HepG2 (cell line): ENCODE measurements around the gene PRXL2B. TPM values are rescaled to one million over a fixed set of nuclear protein-coding genes. Genes with fewer than 3 reads are reported as not detected.

Source experiments
- CBX5 ChIP-seq: sonication (generic); formaldehyde crosslinking; IDR thresholded peaks from 2 replicates; pipeline ENCODE4 v1.4.0; 2020; ENCODE audit warnings: missing genetic modification reagents, borderline replicate concordance
- ESRRA ChIP-seq: sonication (generic); formaldehyde crosslinking; IDR thresholded peaks from 2 replicates; pipeline ENCODE4 v1.5.1; 2020; ENCODE audit warnings: mild to moderate bottlenecking, low read depth, missing genetic modification reagents
- GLI4 ChIP-seq: sonication (generic); formaldehyde crosslinking; IDR thresholded peaks from 2 replicates; pipeline ENCODE4 v1.5.1; 2020; ENCODE audit warnings: missing genetic modification reagents, mild to moderate bottlenecking, moderate library complexity, borderline replicate concordance
- NFE2L1 ChIP-seq: sonication (generic); formaldehyde crosslinking; IDR thresholded peaks from 2 replicates; pipeline ENCODE4 v1.4.0; 2020; ENCODE audit warnings: missing genetic modification reagents, mild to moderate bottlenecking, borderline replicate concordance
- NONO ChIP-seq, 2 experiments: fragments of 450-650 bp in 1 of 2; sonication (generic) in 1 of 2; formaldehyde crosslinking in 1 of 2; IDR thresholded peaks in 1 of 2; conservative IDR thresholded peaks in 1 of 2; 2 replicates each; pipeline versions ENCODE4 v1.6.1 to v1.8.0; 2017 to 2022; ENCODE audit warnings: mild to moderate bottlenecking in 1 of 2, missing genetic modification reagents in 1 of 2, moderate library complexity in 1 of 2
- STAG1 ChIP-seq: sonication (generic); formaldehyde crosslinking; IDR thresholded peaks from 2 replicates; pipeline ENCODE4 v1.4.0; 2020; ENCODE audit warnings: missing genetic modification reagents
- TAF1 ChIP-seq: sonication (generic); formaldehyde crosslinking; IDR thresholded peaks from 2 replicates; pipeline ENCODE4 v1.4.0; 2020; ENCODE audit warnings: missing genetic modification reagents
- ZMYM3 ChIP-seq: sonication (generic); formaldehyde crosslinking; IDR thresholded peaks from 2 replicates; pipeline ENCODE4 v1.5.1; 2020; ENCODE audit warnings: mild to moderate bottlenecking, missing genetic modification reagents
- ZNF350 ChIP-seq: sonication (generic); formaldehyde crosslinking; IDR thresholded peaks from 2 replicates; pipeline ENCODE4 v1.4.0; 2020; ENCODE audit warnings: mild to moderate bottlenecking, low read depth, missing genetic modification reagents, borderline replicate concordance
- ZNF546 ChIP-seq: sonication (generic); formaldehyde crosslinking; conservative IDR thresholded peaks from 2 replicates; pipeline ENCODE4 v1.8.1; 2023; ENCODE audit warnings: mild to moderate bottlenecking, missing genetic modification reagents
- ZNF780A ChIP-seq: sonication (generic); formaldehyde crosslinking; IDR thresholded peaks from 2 replicates; pipeline ENCODE4 v1.8.0; 2022; ENCODE audit warnings: mild to moderate bottlenecking, missing genetic modification reagents, moderate library complexity
- ZNF788 ChIP-seq: sonication (generic); formaldehyde crosslinking; IDR thresholded peaks from 2 replicates; pipeline ENCODE4 v1.5.0; 2020; ENCODE audit warnings: mild to moderate bottlenecking, missing genetic modification reagents, borderline replicate concordance
- ZNF83 ChIP-seq: sonication (generic); formaldehyde crosslinking; IDR thresholded peaks from 2 replicates; pipeline ENCODE4 v1.4.0; 2020; ENCODE audit warnings: missing genetic modification reagents, mild to moderate bottlenecking, borderline replicate concordance
- polyA plus RNA-seq, 8 experiments: library from polyadenylated mRNA; depleted of rRNA in 3 of 8; stranded (reverse) in 7 of 8; unstranded in 1 of 8; fragments of >200 nt; fragmentation: Illumina TruSeq in 4 of 8; extraction: Trizol in 4 of 8; gene quantifications; 2 replicates each; pipeline versions ENCODE4 v1.2.1 to v1.2.3, GENCODE V29; 2011 to 2016; ENCODE audit warnings: low read depth in 4 of 8, missing spikeins in 1 of 8, mixed read lengths in 1 of 8; ENCODE audit not compliant: insufficient read depth in 1 of 8
- total RNA-seq, 5 experiments: library from RNA; depleted of rRNA; stranded (reverse); fragments of >200 nt; fragmentation: Illumina TruSeq; extraction: Trizol; gene quantifications; 2 replicates each; pipeline ENCODE4 v1.2.3, GENCODE V29; 2016; ENCODE audit warnings: low read depth in 1 of 5
- TF ChIP-seq, protein P1 (sequence below): sonication (generic); formaldehyde crosslinking; IDR thresholded peaks from 2 replicates; pipeline ENCODE4 v1.4.0; 2020; ENCODE audit warnings: mild to moderate bottlenecking, missing genetic modification reagents
- TF ChIP-seq, protein P2 (sequence below): sonication (generic); formaldehyde crosslinking; conservative IDR thresholded peaks from 2 replicates; pipeline ENCODE4 v1.4.0; 2020; ENCODE audit warnings: missing genetic modification reagents
- TF ChIP-seq, protein P3 (sequence below), 2 experiments: sonication (generic) in 1 of 2; formaldehyde crosslinking in 1 of 2; IDR thresholded peaks; 2 replicates each; pipeline versions ENCODE4 v1.4.0 to v1.6.1; 2018 to 2020; ENCODE audit warnings: missing genetic modification reagents in 2 of 2, borderline replicate concordance in 1 of 2, low read depth in 1 of 2, mild to moderate bottlenecking in 1 of 2, missing biosample characterization in 1 of 2
- TF ChIP-seq, protein P4 (sequence below): sonication (generic); formaldehyde crosslinking; IDR thresholded peaks from 2 replicates; pipeline ENCODE4 v1.5.0; 2020; ENCODE audit warnings: mild to moderate bottlenecking, missing genetic modification reagents, borderline replicate concordance
- TF ChIP-seq, protein P5 (sequence below): IDR thresholded peaks from 2 replicates; pipeline ENCODE4 v1.6.1; 2016

The PRXL2B gene
- total and polyA plus RNA-seq, 2 of the 13 experiments (the other 11 are each of a cell fraction or from before 2014, with no cell fraction given) = 16.8 to 22.1 TPM

DNA sequence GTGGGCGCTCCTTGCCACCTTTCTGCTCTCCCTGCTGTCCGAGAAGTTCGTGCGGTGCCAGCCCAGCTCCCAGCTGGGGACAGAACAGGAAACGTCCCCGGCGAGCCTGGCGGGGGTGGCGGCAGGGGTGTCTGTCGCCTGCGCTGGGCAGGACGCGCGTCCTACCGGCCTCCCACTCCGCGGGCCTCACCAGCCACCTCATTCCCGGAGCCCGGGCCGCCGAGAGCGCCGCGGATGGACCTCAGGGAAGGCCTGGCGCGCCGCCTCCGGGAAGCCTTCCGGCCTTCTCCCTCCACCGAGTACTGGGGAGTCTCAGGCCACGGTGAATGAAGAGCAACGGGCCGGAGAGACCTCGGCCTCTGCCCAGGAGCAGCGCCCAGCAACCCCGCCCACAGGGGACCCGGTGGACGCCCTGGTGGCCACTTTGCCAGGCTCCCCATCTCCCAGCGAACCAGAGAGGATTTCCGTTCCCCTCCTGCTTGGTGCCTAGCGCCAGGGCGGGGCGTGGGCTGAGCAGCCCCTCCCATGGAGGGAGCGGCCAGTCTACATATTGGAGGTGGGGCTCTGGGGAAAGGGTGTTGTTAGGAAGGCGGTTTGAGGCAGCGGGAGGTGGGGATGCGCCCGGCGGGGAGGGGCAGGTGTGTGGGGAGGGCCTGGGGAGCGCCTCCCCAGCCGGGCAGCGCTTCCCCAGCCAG is 39.9 kb upstream of the PRXL2B start (continued):
- TF ChIP-seq, protein P1, sequence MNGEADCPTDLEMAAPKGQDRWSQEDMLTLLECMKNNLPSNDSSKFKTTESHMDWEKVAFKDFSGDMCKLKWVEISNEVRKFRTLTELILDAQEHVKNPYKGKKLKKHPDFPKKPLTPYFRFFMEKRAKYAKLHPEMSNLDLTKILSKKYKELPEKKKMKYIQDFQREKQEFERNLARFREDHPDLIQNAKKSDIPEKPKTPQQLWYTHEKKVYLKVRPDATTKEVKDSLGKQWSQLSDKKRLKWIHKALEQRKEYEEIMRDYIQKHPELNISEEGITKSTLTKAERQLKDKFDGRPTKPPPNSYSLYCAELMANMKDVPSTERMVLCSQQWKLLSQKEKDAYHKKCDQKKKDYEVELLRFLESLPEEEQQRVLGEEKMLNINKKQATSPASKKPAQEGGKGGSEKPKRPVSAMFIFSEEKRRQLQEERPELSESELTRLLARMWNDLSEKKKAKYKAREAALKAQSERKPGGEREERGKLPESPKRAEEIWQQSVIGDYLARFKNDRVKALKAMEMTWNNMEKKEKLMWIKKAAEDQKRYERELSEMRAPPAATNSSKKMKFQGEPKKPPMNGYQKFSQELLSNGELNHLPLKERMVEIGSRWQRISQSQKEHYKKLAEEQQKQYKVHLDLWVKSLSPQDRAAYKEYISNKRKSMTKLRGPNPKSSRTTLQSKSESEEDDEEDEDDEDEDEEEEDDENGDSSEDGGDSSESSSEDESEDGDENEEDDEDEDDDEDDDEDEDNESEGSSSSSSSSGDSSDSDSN (CRISPR knock-in tag) = peak; percentile 58; the same call in 1 of the 2 replicates
- TF ChIP-seq ZNF546 (CRISPR knock-in tag) (0 out of 2 replicates have a peak, but pooled peaks have one; percentile 31), NONO (IDR thresholded peaks at IDR 0.05) (no peak), NONO (CRISPR knock-in tag; conservative IDR thresholded peaks at IDR 0.05) (peak; percentile 71), STAG1 (CRISPR knock-in tag) (no peak), ESRRA (CRISPR knock-in tag) (0 out of 2 replicates have a peak, but pooled peaks have one; percentile 53), ZMYM3 (CRISPR knock-in tag) (peak; percentile 89), ZNF788 (CRISPR knock-in tag) (peak; percentile 54; the same call in 1 of the 2 replicates), ZNF350 (CRISPR knock-in tag) (0 out of 2 replicates have a peak, but pooled peaks have one; percentile 41), CBX5 (no peak), NFE2L1 (CRISPR knock-in tag) (no peak), ZNF83 (CRISPR knock-in tag) (0 out of 2 replicates have a peak, but pooled peaks have one; percentile 21), GLI4 (CRISPR knock-in tag) (0 out of 2 replicates have a peak, but pooled peaks have one; percentile 61), TAF1 (CRISPR knock-in tag) (peak; percentile 2; the same call in 1 of the 2 replicates), ZNF780A (peak; percentile 93)
- TF ChIP-seq, protein P2, sequence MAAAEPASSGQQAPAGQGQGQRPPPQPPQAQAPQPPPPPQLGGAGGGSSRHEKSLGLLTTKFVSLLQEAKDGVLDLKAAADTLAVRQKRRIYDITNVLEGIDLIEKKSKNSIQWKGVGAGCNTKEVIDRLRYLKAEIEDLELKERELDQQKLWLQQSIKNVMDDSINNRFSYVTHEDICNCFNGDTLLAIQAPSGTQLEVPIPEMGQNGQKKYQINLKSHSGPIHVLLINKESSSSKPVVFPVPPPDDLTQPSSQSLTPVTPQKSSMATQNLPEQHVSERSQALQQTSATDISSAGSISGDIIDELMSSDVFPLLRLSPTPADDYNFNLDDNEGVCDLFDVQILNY (CRISPR knock-in tag) = 0 out of 2 replicates have a peak, but pooled peaks have one; percentile 26
- TF ChIP-seq, protein P3, sequence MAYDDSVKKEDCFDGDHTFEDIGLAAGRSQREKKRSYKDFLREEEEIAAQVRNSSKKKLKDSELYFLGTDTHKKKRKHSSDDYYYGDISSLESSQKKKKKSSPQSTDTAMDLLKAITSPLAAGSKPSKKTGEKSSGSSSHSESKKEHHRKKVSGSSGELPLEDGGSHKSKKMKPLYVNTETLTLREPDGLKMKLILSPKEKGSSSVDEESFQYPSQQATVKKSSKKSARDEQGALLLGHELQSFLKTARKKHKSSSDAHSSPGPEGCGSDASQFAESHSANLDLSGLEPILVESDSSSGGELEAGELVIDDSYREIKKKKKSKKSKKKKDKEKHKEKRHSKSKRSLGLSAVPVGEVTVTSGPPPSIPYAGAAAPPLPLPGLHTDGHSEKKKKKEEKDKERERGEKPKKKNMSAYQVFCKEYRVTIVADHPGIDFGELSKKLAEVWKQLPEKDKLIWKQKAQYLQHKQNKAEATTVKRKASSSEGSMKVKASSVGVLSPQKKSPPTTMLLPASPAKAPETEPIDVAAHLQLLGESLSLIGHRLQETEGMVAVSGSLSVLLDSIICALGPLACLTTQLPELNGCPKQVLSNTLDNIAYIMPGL (CRISPR knock-in tag; IDR thresholded peaks at IDR 0.05; ENCODE audit: borderline replicate concordance in 1 of 2, low read depth in 1 of 2) = peak in 1 of 2 experiments; percentile 54; a peak in 1 of 4 replicates
- TF ChIP-seq, protein P4, sequence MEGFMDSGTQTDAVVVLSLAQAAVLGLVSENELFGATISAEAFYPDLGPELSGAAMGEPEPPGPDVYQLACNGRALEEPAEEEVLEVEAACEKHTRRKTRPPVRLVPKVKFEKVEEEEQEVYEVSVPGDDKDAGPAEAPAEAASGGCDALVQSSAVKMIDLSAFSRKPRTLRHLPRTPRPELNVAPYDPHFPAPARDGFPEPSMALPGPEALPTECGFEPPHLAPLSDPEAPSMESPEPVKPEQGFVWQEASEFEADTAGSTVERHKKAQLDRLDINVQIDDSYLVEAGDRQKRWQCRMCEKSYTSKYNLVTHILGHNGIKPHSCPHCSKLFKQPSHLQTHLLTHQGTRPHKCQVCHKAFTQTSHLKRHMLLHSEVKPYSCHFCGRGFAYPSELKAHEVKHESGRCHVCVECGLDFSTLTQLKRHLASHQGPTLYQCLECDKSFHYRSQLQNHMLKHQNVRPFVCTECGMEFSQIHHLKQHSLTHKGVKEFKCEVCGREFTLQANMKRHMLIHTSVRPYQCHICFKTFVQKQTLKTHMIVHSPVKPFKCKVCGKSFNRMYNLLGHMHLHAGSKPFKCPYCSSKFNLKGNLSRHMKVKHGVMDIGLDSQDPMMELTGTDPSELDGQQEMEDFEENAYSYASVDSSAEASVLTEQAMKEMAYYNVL = peak; percentile 73; the same call in 1 of the 2 replicates
- TF ChIP-seq, protein P5, sequence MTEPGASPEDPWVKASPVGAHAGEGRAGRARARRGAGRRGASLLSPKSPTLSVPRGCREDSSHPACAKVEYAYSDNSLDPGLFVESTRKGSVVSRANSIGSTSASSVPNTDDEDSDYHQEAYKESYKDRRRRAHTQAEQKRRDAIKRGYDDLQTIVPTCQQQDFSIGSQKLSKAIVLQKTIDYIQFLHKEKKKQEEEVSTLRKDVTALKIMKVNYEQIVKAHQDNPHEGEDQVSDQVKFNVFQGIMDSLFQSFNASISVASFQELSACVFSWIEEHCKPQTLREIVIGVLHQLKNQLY (CRISPR knock-in tag) = no peak
